ENCODE measurements around the gene SRSF7. TPM values are rescaled to one million over a fixed set of nuclear protein-coding genes. Genes with fewer than 3 reads are reported as not detected.

SRSF7 gene
- total RNA-seq, 4 donors from 2014 or later = 80.8 to 121 (median 117) TPM

GRCh38 chr2:38783586-38783985 is 32.4 kb upstream of the SRSF7 start:
- intact Hi-C loops (cut with DNase I) = no loop called here
- Histone ChIP-seq H3K9me3 (no peaks in the 10 kb centered on the region), H3K27me3 (no peaks in the 10 kb centered on the region), H3K4me1 (peaks cover 3 to 16% of the 10 kb centered on the region in 2 donors), H3K4me3 (replicated peaks in 1 of 3) (no peak overlapping the region), H3K27ac (no peak overlapping the region), H3K36me3 (peaks cover 4 to 9% of the 10 kb centered on the region in 2 donors)
- TF ChIP-seq POLR2A (IDR thresholded peaks at IDR 0.05) (no peak), CTCF (IDR thresholded peaks at IDR 0.05) (no peak)
- no peak for DNase-seq

GRCh38 chr2:38778687-38779082 is 27.5 kb upstream of the SRSF7 start:
- intact Hi-C loops (cut with DNase I) = no loop called here
- 23 to 25% methylated on average over 8 of the region's 8 CpGs for WGBS, 2 donors
- no peak for DNase-seq
- Histone ChIP-seq H3K4me3 (replicated peaks in 1 of 3) (peak overlapping the region in 2 of 3 donors; percentile 63 to 77), H3K27me3 (no peaks in the 10 kb centered on the region), H3K9me3 (no peaks in the 10 kb centered on the region), H3K27ac (peak overlapping the region in 1 of 3 donors; percentile 59), H3K4me1 (peaks cover 7 to 8% of the 10 kb centered on the region in 2 donors), H3K36me3 (peaks cover 4 to 9% of the 10 kb centered on the region in 2 donors)
- TF ChIP-seq CTCF (IDR thresholded peaks at IDR 0.05) (no peak), POLR2A (IDR thresholded peaks at IDR 0.05) (no peak)

- peaks cover 4 to 5% of the 10 kb centered on the region in 2 donors for H3K36me3 ChIP-seq
- no peaks in the 10 kb centered on the region for H3K9me3 ChIP-seq
- no peaks in the 10 kb centered on the region for H3K27me3 ChIP-seq
- peaks cover 7 to 8% of the 10 kb centered on the region in 2 donors for H3K4me1 ChIP-seq
- intact Hi-C loops (cut with DNase I) = no loop called here
- 81 to 82% methylated on average over 13 of the region's 13 CpGs for WGBS, 2 donors
- no peak overlapping the region for H3K27ac ChIP-seq
- no peak overlapping the region for H3K4me3 ChIP-seq (replicated peaks in 1 of 3)
- DNase-seq = no peak
- TF ChIP-seq POLR2A (IDR thresholded peaks at IDR 0.05) (no peak), CTCF (IDR thresholded peaks at IDR 0.05) (no peak)
Measured at GRCh38 chr2:38776531-38776930, 25.4 kb upstream of the SRSF7 start.

- Histone ChIP-seq H3K4me1 (peaks cover 7 to 8% of the 10 kb centered on the region in 2 donors), H3K27me3 (no peaks in the 10 kb centered on the region), H3K27ac (no peak overlapping the region), H3K36me3 (no peaks in the 10 kb centered on the region), H3K4me3 (replicated peaks in 1 of 3) (no peak overlapping the region), H3K9me3 (no peaks in the 10 kb centered on the region)
- 41 to 47% methylated on average over 7 of the region's 7 CpGs for WGBS, 2 donors
- peak in 1 of 2 donors; percentile 9 for DNase-seq
- no peak for TF ChIP-seq CTCF (IDR thresholded peaks at IDR 0.05)
- no peak for TF ChIP-seq POLR2A (IDR thresholded peaks at IDR 0.05)
- intact Hi-C loops (cut with DNase I) = no loop called here
Measured at GRCh38 chr2:38775921-38776225, 24.7 kb upstream of the SRSF7 start.

- Histone ChIP-seq H3K4me3 (replicated peaks in 1 of 3) (no peak overlapping the region), H3K27me3 (no peaks in the 10 kb centered on the region), H3K4me1 (peaks cover 7 to 8% of the 10 kb centered on the region in 2 donors), H3K9me3 (no peaks in the 10 kb centered on the region), H3K36me3 (no peaks in the 10 kb centered on the region), H3K27ac (no peak overlapping the region)
- intact Hi-C loops (cut with DNase I) = no loop called here
- no peak for DNase-seq
- 82 to 84% methylated on average over 17 of the region's 17 CpGs for WGBS, 2 donors
- no peak for TF ChIP-seq POLR2A (IDR thresholded peaks at IDR 0.05)
- no peak for TF ChIP-seq CTCF (IDR thresholded peaks at IDR 0.05)
Measured at GRCh38 chr2:38775097-38775920, 24.1 kb upstream of the SRSF7 start.
